Left lobe of liver (tissue), 2 donors: ENCODE results near the gene S1PR4. TPM values are rescaled to one million over a fixed set of nuclear protein-coding genes. Genes with fewer than 3 reads are reported as not detected.

Experiments
- ATAC-seq: fragments of 200-7000 bp; cut with Tn5 transposase; one replicate; pipeline ENCODE4 v1.9.1; 2020; ENCODE audit warnings: mild to moderate bottlenecking, moderate library complexity
- DNase-seq: peaks from one replicate; pipeline ENCODE4 v3.0.0-alpha.2; 2020; ENCODE audit warnings: low spot score
- total RNA-seq: library from RNA; stranded (reverse); gene quantifications from one replicate; pipeline ENCODE4 v1.2.1, GENCODE V29; 2021
- donor health status: DM: no; HTN: no; CAD: no; lungs with moderate emphysema.
- donor health status: DM: no; HTN: yes; CAD: no.

Gene S1PR4
- 0.70 TPM for total RNA-seq

GRCh38 chr19:3178377-3178972, at the start of gene S1PR4:
S1PR4 (plus strand) TSS chr19:3178769; CDS start chr19:3178793, 24 bp downstream.
- ATAC-seq (peak; percentile 36), DNase-seq (no peak)

DNA sequence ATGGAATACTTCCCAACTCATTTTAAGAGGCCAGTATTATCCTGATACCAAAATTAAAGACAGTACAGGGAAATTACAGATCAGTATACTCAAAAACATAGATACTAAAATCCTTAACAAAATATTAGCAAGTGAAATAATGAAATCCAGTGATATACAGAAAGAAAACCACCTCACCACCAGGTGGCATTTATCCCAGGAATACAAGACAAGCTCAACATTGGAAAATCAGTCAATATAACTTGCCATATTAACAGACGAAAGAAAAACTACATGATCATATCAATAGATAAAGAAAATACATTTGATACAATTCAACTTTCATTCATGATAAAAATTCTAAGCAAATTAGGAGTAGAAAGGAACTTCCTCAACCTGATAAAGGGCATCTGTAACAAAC, 49.5 kb upstream of the S1PR4 start:
- DNase-seq (no peak), ATAC-seq (peak; percentile 43)

GRCh38 chr19:3131168-3131567, 47.4 kb upstream of the S1PR4 start:
- DNase-seq (no peak), ATAC-seq (no peak)

DNA sequence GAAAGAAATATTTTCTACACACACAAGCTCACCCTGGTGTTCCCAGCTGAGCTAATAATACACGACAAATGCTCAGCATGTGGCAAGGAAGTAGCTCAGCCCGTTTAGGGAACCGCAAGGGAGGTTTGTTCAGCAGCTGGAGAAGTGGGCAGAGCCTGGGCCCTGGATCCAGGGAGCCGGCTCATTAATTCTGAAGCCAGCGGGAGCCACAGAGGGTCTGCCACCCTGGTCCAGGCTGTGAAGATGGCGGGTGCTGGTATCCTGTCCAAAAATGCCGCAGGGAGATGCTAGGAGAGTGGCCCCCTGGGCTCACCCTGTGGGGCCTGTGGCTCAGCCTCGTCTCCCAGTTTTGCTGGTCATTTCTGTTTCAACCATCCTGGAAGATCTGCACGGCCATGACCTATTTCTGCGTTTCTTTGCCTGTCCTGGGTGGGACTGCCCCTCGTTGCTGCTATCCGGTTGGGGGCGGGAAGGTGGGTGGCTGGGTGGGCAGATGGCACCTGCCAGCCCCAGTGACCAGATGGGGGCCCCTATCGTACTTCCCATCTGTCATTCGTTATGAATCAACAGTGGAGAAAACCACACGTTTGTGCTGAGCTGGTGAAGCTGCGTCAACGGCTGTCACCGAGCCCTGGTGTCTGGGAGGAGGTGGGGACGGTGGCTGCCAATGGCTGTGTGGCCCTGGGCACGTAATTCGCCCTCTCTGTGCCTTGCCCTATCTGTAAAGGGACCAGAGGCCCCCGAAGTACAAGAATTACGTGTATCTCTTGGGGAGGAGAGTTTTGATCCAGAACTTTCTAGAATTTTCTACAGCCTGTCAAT, 45.4 kb upstream of the S1PR4 start:
- no peak for DNase-seq

GRCh38 chr19:3133793-3134116, 44.8 kb upstream of the S1PR4 start:
- DNase-seq (no peak), ATAC-seq (no peak)

More for the DNA sequence above, 45.4 kb upstream of the S1PR4 start:
- peak; percentile 56 for ATAC-seq

- no peak for DNase-seq
- ATAC-seq: peak; percentile 50
Measured at GRCh38 chr19:3135961-3136683, 42.4 kb upstream of the S1PR4 start, which contains the start of gene GNA15. GNA15 (plus strand) TSS chr19:3136033; CDS start chr19:3136451, 418 bp downstream.

DNA sequence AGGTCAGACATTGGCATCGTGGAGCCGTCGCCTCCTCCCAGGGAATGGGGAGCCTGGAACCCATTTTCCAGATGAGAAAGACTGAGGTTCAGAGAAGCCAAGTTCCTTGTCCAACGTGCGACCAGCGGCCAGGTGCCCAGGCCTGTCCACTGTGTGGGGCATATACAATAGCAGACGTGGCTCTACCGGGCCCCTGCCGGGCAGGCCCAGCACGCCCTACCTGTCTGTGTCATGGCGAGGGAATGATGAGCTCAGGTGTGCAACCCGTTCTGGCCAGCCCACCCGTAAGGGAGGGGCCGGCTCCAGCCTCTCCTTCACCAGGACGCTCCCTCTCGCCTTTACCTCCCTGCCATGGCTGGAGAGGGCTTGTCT, 41.9 kb upstream of the S1PR4 start:
- no peak for ATAC-seq
- DNase-seq: no peak

GRCh38 chr19:3137119-3137518, 41.5 kb upstream of the S1PR4 start:
- no peak for ATAC-seq
- no peak for DNase-seq

GRCh38 chr19:3138268-3138667, 40.3 kb upstream of the S1PR4 start:
- no peak for DNase-seq

DNA sequence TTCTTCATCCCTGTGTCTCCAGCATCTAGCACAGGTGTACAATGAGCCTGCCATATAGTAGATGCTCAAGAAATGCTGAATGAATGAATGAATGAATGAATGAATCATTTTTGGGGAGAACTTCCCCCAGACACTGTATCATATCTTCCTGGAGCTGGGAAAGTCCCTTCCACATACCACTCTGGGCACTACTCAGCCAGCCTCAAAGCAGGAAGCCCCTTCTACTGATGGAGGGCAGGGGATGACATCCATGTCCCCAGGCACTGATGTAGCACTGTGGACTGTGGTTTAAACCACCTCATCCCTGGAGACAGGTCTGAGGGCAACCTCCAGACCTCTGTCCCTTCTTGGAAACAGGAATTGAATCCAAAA, 37.9 kb upstream of the S1PR4 start:
- DNase-seq (no peak), ATAC-seq (no peak)

More at GRCh38 chr19:3138268-3138667, 40.3 kb upstream of the S1PR4 start:
- no peak for ATAC-seq

GRCh38 chr19:3142292-3142670, 36.3 kb upstream of the S1PR4 start:
- peak; percentile 33 for ATAC-seq
- no peak for DNase-seq

DNA sequence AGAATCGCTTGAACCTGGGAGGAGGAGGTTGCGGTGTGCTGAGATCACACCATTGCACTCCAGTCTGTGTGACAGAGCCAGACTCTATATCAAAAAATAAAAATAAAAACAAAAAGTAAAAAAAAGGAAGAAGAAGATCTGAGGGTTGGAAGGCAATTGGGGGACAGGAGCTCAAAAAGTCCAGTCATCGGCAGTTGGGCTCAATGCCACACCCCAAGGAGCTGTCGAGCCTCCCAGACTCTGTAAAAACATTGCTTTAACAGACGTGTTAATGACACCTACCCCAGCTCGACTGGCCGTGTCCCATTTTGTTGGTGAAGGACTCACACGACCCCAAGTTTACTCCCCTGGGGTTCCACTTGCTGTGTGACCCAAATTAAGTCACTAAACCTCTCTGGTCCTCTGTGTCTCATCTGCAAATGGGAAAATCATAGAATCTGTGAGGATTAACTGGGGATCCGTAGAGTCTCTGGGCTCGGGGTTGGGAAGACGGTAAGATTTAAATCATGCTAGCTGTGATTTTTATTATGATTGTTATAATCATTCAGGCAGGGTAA, 35.7 kb upstream of the S1PR4 start:
- DNase-seq (no peak), ATAC-seq (no peak)

DNA sequence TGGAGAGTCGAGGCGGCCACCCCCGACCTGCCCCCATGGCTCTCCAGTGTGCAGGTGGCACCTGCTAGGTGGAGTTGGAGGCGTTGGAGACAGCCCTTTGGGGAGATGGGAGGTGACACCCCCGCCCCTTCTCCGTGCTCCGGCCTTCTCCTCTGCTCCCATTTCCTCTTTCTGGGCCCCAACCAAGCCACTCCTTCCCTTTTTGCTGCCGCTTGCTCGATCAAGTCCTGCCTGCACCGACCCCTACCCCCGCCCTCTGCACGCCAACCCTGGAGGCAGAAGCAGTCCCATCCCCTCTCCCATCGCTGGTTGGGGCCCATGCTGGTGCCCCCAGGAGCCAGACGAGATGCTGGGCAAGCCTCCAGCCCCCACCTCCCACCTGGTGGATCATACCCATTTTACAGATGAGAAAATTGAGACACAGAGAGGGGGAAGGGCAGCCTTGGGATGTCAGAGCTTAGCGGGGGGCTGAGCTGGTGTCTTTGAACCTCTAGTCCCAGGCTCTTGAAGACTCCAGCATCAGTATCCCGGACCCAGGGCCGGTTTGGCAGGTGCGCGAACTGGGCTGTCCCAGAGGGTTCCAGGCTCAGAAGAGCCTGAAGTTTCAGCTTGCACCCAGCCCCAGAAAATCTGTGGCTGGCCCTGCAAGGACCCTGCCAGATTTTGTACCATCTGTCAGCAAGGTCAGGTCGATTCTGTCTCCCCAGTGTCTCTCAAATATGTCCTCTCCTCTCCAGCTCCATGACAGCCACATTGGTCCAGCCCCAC, 32.5 kb upstream of the S1PR4 start:
- DNase-seq (no peak), ATAC-seq (peak; percentile 44)

DNA sequence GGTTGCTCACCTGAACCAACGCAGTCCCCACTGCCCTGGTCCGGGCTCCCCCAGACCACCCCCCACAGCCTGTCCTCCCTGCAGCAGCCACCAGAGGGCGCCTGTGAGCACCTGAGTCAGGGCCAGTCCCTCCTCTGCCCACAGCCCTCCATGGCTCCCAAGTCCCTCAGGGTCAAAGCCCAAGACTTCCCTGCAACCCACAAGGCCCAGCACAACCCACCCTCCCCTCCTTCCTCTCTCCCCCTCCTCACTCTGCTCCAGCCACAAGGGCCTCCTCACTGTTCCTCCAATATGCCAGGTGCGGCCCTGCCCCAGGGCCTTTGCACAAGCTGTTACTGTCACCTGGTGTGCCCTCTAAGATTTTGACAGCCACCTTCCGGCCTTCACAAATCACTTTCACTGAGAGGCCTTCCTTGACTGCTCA, 31.9 kb upstream of the S1PR4 start:
- ATAC-seq: peak; percentile 27

GRCh38 chr19:3148503-3148902, 30.1 kb upstream of the S1PR4 start:
- ATAC-seq (no peak), DNase-seq (no peak)

More for the DNA sequence above, 31.9 kb upstream of the S1PR4 start:
- DNase-seq: no peak

- no peak for ATAC-seq
- DNase-seq: no peak
Measured at GRCh38 chr19:3149089-3149488, 29.5 kb upstream of the S1PR4 start.

DNA sequence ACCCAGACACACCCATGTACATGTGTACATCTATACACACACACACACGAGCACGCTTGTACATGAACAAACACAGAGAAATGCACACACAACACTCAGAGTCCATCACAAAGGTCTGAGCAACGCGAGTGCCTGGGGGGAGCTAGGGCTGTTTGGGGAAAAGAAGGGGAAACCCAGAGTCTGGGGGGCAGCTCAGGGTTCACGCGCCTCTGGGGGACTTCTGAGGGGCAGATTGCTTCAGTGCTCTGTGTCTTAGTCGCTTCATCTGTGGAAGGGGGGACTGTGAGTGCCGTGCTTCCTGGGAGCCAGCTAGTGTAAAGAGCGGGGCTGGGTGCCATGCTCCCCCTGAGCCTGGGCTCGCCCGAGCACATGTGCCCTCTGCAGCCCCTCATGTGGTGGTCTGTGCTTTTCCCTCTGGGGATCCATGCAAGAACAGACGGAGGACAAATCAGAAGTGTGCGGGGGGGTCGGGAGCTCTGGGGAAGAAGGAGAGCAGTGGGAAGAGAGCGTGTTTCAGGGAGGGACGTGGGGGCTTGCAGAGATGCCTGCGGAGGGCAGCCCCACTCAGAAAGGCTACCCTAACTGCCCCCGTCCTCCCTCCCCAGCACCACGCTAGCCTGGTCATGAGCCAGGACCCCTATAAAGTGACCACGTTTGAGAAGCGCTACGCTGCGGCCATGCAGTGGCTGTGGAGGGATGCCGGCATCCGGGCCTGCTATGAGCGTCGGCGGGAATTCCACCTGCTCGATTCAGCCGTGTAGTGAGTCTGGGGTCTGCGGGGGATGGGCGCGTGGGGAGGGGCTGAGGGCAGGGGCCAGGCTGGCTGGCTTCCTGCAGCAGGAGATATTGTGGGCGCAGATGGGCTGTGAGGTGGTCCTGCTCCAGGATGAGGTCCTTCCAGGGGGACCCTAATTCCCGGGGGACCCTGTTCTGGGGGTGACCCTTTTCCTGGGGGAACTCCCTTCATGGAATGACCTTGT, 28.8 kb upstream of the S1PR4 start:
- ATAC-seq (no peak), DNase-seq (no peak)

DNA sequence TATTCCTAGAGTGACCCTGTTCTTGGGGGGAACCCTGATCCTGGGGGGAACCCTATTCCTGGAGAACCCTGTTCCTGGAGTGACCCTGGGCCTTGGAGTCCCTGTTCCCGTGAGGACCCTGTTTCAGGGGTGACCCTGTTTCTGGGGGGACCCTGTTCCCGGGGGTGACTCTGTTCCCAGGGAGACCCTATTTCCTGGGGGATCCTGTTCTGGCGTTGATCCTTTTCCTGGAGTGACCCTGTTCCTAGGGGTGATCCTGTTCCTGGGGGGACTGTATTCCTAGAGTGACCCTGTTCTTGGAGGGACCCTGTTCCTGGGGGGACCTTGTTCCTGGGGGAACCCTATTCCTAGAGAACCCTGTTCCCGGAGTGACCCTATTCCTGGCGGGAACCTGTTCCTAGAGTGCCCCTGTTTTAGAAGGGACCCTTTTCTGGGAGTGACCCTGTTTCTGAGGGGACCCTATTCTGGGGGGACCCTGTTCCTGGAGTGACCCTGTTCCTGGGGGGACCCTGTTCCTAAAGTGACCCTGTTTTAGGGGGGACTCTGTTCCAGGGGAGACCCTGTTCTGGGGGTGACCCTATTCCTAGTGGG, 27.7 kb upstream of the S1PR4 start:
- no peak for DNase-seq
- no peak for ATAC-seq
